A549 (cell line): ENCODE data around the gene BCL6. TPM values are rescaled to one million over a fixed set of nuclear protein-coding genes. Genes with fewer than 3 reads are reported as not detected.

Experiments used
- ATAC-seq, 2 experiments: fragments of 200-7000 bp in 1 of 2; fragments of >200 bp in 1 of 2; cut with Nextera tagmentation in 1 of 2; cut with Tn5 transposase in 1 of 2; 3 replicates each; pipeline versions ENCODE4 v1.8.0 to v1.9.1; 2018 to 2020; ENCODE audit warnings: mild to moderate bottlenecking in 1 of 2, moderate library complexity in 1 of 2
- CTCF ChIA-PET: fragments of 300-600 bp; sonication (Branson Sonifier 250); formaldehyde crosslinking; extraction: SDS; loops from one replicate; lab custom pipeline; 2021; ENCODE audit warnings: antibody characterized with exemption, inconsistent platforms; lab: Yijun Ruan, JAX
- POLR2A ChIA-PET: fragments of 350-600 bp; formaldehyde crosslinking; extraction: SDS; loops from one replicate; lab custom pipeline; 2021; ENCODE audit warnings: antibody characterized with exemption, inconsistent platforms; lab: Yijun Ruan, JAX
- DNase-seq, 2 experiments: peaks; one replicate each; pipeline versions ENCODE4 v3.0.0 to v3.0.0-alpha.2; 2011 to 2016; ENCODE audit warnings: low read depth in 1 of 2, low spot score in 1 of 2
- FAIRE-seq: peaks from 2 replicates; lab custom pipeline; 2011; peaks lifted over from hg19 to GRCh38; lab: Jason Lieb, UNC
- H3K27ac ChIP-seq, 2 experiments: fragments of >200 bp; sonication (Bioruptor Twin); formaldehyde crosslinking; 3 replicates each; pipeline ENCODE4 v1.5.1; 2016 to 2017
- H3K4me1 ChIP-seq: fragments of >200 bp; sonication (Bioruptor Twin); formaldehyde crosslinking; 3 replicates; pipeline ENCODE4 v1.6.1; 2016
- H3K4me2 ChIP-seq: fragments of >200 bp; sonication (Bioruptor Twin); formaldehyde crosslinking; 3 replicates; pipeline ENCODE4 v1.6.1; 2016
- H3K4me3 ChIP-seq: fragments of >200 bp; sonication (Bioruptor Twin); formaldehyde crosslinking; 3 replicates; pipeline ENCODE4 v1.5.1; 2016
- H3K9me3 ChIP-seq: fragments of >200 bp; sonication (Bioruptor Twin); formaldehyde crosslinking; 3 replicates; pipeline ENCODE4 v1.6.1; 2016
- BHLHE40 ChIP-seq: IDR thresholded peaks from 2 replicates; pipeline ENCODE4 v1.6.1; 2012; ENCODE audit warnings: low read depth, low read length, inconsistent platforms
- CBX2 ChIP-seq: fragments of 200-600 bp; sonication (generic); IDR thresholded peaks from 2 replicates; pipeline ENCODE4 v1.6.1; 2016; ENCODE audit warnings: low read depth, mild to moderate bottlenecking, borderline replicate concordance
- CBX8 ChIP-seq: fragments of 200-600 bp; sonication (generic); IDR thresholded peaks from 2 replicates; pipeline ENCODE4 v1.6.1; 2016
- EHF ChIP-seq: fragments of 250-450 bp; sonication (Bioruptor Pico); IDR thresholded peaks from 2 replicates; pipeline ENCODE4 v1.5.0; 2020; ENCODE audit warnings: mild to moderate bottlenecking
- EHMT2 ChIP-seq: fragments of 200-600 bp; sonication (generic); IDR thresholded peaks from 2 replicates; pipeline ENCODE4 v1.6.1; 2016; ENCODE audit warnings: antibody characterized with exemption, low read depth, mild to moderate bottlenecking, moderate library complexity
- ESRRA ChIP-seq: fragments of 150-350 bp; IDR thresholded peaks from 2 replicates; pipeline ENCODE4 v1.6.1; 2014; ENCODE audit warnings: mild to moderate bottlenecking, low read length, borderline replicate concordance
- FOSB ChIP-seq: fragments of 250-450 bp; sonication (Bioruptor Pico); IDR thresholded peaks from 2 replicates; pipeline ENCODE4 v1.5.0; 2020; ENCODE audit warnings: mild to moderate bottlenecking, moderate library complexity
- FOSL2 ChIP-seq, 2 experiments: fragments of 450-650 bp in 1 of 2; fragments of >200 bp in 1 of 2; sonication (Bioruptor Twin) in 1 of 2; formaldehyde crosslinking; IDR thresholded peaks; 2 replicates each; pipeline versions ENCODE4 v1.5.0 to v1.6.1; 2016 to 2020; ENCODE audit warnings: mild to moderate bottlenecking in 1 of 2, moderate library complexity in 1 of 2
- GATA3 ChIP-seq: IDR thresholded peaks from 2 replicates; pipeline ENCODE4 v1.6.1; 2012; ENCODE audit warnings: borderline replicate concordance
- HEYL ChIP-seq: fragments of 250-450 bp; sonication (Bioruptor Pico); IDR thresholded peaks from 2 replicates; pipeline ENCODE4 v1.8.0; 2021; ENCODE audit warnings: mild to moderate bottlenecking, moderate library complexity
- KDM5A ChIP-seq: fragments of 200-600 bp; sonication (generic); IDR thresholded peaks from 2 replicates; pipeline ENCODE4 v1.6.1; 2016; ENCODE audit warnings: antibody characterized with exemption, mild to moderate bottlenecking
- NR3C1 ChIP-seq: fragments of >200 bp; sonication (Bioruptor Twin); formaldehyde crosslinking; IDR thresholded peaks from 3 replicates; pipeline ENCODE4 v1.6.1; 2017
- PHF8 ChIP-seq: fragments of 200-600 bp; sonication (generic); IDR thresholded peaks from 2 replicates; pipeline ENCODE4 v1.6.1; 2016; ENCODE audit warnings: low read depth, mild to moderate bottlenecking, antibody characterized with exemption, moderate library complexity, borderline replicate concordance
- POLR2AphosphoS2 ChIP-seq: conservative IDR thresholded peaks from 2 replicates; pipeline ENCODE4 v1.6.1; 2012; ENCODE audit warnings: low read length, improper control_type of control experiment, inconsistent platforms
- RAD21 ChIP-seq, 2 experiments: fragments of >200 bp in 1 of 2; sonication (Bioruptor Twin) in 1 of 2; formaldehyde crosslinking in 1 of 2; IDR thresholded peaks in 1 of 2; conservative IDR thresholded peaks in 1 of 2; 2 replicates in 1 of 2; 3 replicates in 1 of 2; pipeline ENCODE4 v1.6.1; 2012 to 2018; ENCODE audit warnings: inconsistent platforms in 1 of 2
- RARB ChIP-seq: fragments of 250-450 bp; sonication (Bioruptor Pico); IDR thresholded peaks from 2 replicates; pipeline ENCODE4 v1.8.0; 2021; ENCODE audit warnings: mild to moderate bottlenecking, moderate library complexity
- RFX5 ChIP-seq: fragments of 450-650 bp; IDR thresholded peaks from 2 replicates; pipeline ENCODE4 v1.7.1; 2014; ENCODE audit warnings: antibody characterized with exemption, mild to moderate bottlenecking, moderate library complexity
- RNF2 ChIP-seq: fragments of 200-600 bp; sonication (generic); IDR thresholded peaks from 2 replicates; pipeline ENCODE4 v1.6.1; 2016; ENCODE audit warnings: low read depth, mild to moderate bottlenecking, antibody characterized with exemption, moderate library complexity, borderline replicate concordance
- SMC3 ChIP-seq: fragments of >200 bp; sonication (Bioruptor Twin); formaldehyde crosslinking; IDR thresholded peaks from 3 replicates; pipeline ENCODE4 v1.6.1; 2018; ENCODE audit warnings: inconsistent platforms
- ZNF302 ChIP-seq: fragments of 250-450 bp; sonication (Bioruptor Pico); IDR thresholded peaks from 2 replicates; pipeline ENCODE4 v1.9.0; 2021; ENCODE audit warnings: inconsistent platforms, mild to moderate bottlenecking, moderate library complexity
- ZSCAN20 ChIP-seq: fragments of 250-450 bp; sonication (Bioruptor Pico); IDR thresholded peaks from 2 replicates; pipeline ENCODE4 v1.8.0; 2022; ENCODE audit warnings: mild to moderate bottlenecking, moderate library complexity
- WGBS: methylation state at CpG from one replicate; pipeline ENCODE4 v1.1.6; 2017; ENCODE audit errors: missing lambda C conversion rate; 5-methylcytosine and 5-hydroxymethylcytosine counted together
- polyA plus RNA-seq, 4 experiments: library from polyadenylated mRNA; depleted of rRNA in 3 of 4; stranded (reverse); fragments of >200 nt; fragmentation: RNase III in 1 of 4; extraction: RNeasy Plus Mini Kit Qiagen cat#74134 plus additional on column Dnase treatment in 1 of 4; gene quantifications; 2 replicates in 3 of 4; 3 replicates in 1 of 4; pipeline ENCODE4 v1.2.3, GENCODE V29; 2011 to 2017
- TF ChIP-seq, protein P1 (sequence below): fragments of 200-600 bp; sonication (generic); IDR thresholded peaks from 2 replicates; pipeline ENCODE4 v1.6.1; 2016; ENCODE audit warnings: antibody characterized with exemption, mild to moderate bottlenecking, moderate library complexity

BCL6 gene
- polyA plus RNA-seq, 2 of the 4 experiments (the other 2 are of a cell fraction) = 7.0 to 10.4 TPM

DNA sequence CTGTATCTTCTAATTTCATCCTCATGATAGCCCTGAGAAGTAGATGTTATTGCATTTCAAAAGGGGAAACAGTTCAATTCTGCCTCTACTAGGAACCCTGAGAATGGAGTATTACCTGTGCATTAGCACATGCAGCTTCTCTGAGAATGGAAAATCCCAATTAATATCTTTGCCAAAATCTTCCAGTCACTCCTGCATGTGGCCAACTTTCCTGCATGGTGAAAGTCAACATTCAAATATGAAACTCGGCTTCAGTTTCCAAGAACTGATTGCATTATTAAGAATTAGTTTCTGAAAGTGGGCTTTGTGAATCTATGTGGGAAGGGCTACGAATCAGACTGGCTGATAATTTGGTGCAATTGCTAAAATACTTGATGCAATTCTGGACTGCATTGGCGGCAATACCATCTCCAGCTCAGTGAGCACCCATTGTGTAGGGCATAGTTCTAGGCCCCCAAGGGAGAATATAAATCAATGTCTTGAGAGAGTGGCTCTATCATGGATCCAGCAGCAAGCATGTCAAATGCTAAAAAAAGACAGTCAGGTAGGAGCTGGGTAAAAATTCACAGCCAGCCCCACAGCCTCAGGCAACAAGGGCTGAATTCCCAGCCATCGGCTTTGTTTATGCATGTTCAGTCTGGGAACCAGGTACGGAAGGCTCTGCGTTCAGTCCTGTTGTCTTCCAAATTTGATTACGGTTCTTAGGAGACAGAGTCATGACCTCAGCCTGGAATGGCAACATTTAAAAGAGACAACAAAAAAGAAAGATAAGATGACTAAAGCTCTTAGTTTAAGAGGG lies 18.8 kb upstream of the BCL6 start:
- no peak overlapping the region for H3K4me3 ChIP-seq
- POLR2A ChIA-PET = no interaction called here
- H3K4me2 ChIP-seq = no peak overlapping the region
- no peaks in the 10 kb centered on the region for H3K9me3 ChIP-seq
- no peak for ATAC-seq
- no peak for FAIRE-seq
- TF ChIP-seq EHMT2 (no peak), EHF (CRISPR knock-in tag) (no peak), RAD21 (conservative IDR thresholded peaks at IDR 0.05 in 1 of 2, IDR thresholded peaks at IDR 0.05 in 1 of 2) (no peak), KDM5A (no peak), RFX5 (no peak), CBX2 (no peak)
- no peak for DNase-seq
- WGBS = 86% methylated on average over 7 of the region's 7 CpGs
- H3K27ac ChIP-seq = no peak overlapping the region
- no peaks in the 10 kb centered on the region for H3K4me1 ChIP-seq
- CTCF ChIA-PET = interaction anchor here (0.6 kb wide), 1 partner anchor 657 kb away, joined by 3 read pairs; no protein-coding TSS in a partner anchor

DNA sequence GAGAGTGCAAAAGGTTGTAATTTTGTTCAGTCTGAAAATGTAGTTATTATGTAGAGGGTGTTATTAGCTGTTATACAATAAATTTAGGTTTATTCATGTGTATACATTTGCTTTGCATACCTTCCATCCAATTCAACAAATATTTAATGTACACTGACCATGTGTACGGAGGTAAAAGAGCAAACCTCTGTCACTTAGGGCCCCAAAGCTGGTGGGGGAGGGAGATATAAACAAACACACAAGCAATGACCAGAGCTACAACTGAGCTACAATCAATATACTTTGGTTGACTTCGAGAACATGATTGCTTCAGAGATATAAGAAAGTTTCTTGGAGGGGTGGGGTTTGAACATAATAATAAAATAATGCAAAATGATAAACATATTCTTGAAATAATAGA lies 17.5 kb upstream of the BCL6 start:
- ChIA-PET CTCF (no interaction called here), POLR2A (no interaction called here)
- no peaks in the 10 kb centered on the region for H3K9me3 ChIP-seq
- no peak overlapping the region for H3K27ac ChIP-seq
- TF ChIP-seq RNF2 = no peak
- no peak for TF ChIP-seq ESRRA
- TF ChIP-seq EHMT2 = no peak
- no peak for TF ChIP-seq POLR2AphosphoS2
- no peak for TF ChIP-seq BHLHE40
- no peak for TF ChIP-seq FOSB (CRISPR knock-in tag)
- TF ChIP-seq SMC3 = no peak
- TF ChIP-seq PHF8 = no peak
- TF ChIP-seq CBX8 = no peak
- TF ChIP-seq RFX5 = no peak
- TF ChIP-seq KDM5A = no peak
- TF ChIP-seq HEYL = no peak
- TF ChIP-seq FOSL2 (IDR thresholded peaks at IDR 0.05) = no peak
- no peak for TF ChIP-seq FOSL2 (CRISPR knock-in tag; IDR thresholded peaks at IDR 0.05)
- no peak for TF ChIP-seq ZSCAN20 (CRISPR knock-in tag)
- TF ChIP-seq, protein P1, sequence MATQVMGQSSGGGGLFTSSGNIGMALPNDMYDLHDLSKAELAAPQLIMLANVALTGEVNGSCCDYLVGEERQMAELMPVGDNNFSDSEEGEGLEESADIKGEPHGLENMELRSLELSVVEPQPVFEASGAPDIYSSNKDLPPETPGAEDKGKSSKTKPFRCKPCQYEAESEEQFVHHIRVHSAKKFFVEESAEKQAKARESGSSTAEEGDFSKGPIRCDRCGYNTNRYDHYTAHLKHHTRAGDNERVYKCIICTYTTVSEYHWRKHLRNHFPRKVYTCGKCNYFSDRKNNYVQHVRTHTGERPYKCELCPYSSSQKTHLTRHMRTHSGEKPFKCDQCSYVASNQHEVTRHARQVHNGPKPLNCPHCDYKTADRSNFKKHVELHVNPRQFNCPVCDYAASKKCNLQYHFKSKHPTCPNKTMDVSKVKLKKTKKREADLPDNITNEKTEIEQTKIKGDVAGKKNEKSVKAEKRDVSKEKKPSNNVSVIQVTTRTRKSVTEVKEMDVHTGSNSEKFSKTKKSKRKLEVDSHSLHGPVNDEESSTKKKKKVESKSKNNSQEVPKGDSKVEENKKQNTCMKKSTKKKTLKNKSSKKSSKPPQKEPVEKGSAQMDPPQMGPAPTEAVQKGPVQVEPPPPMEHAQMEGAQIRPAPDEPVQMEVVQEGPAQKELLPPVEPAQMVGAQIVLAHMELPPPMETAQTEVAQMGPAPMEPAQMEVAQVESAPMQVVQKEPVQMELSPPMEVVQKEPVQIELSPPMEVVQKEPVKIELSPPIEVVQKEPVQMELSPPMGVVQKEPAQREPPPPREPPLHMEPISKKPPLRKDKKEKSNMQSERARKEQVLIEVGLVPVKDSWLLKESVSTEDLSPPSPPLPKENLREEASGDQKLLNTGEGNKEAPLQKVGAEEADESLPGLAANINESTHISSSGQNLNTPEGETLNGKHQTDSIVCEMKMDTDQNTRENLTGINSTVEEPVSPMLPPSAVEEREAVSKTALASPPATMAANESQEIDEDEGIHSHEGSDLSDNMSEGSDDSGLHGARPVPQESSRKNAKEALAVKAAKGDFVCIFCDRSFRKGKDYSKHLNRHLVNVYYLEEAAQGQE = no peak
- no peak for TF ChIP-seq ZNF302 (CRISPR knock-in tag)
- no peak for TF ChIP-seq GATA3
- TF ChIP-seq RARB (CRISPR knock-in tag) = no peak
- TF ChIP-seq NR3C1 = no peak
- 42% methylated on average over 2 of the region's 2 CpGs for WGBS
- ATAC-seq (no peak), DNase-seq (no peak), FAIRE-seq (no peak)
- no peaks in the 10 kb centered on the region for H3K4me1 ChIP-seq
- H3K4me2 ChIP-seq = no peak overlapping the region
- no peak overlapping the region for H3K4me3 ChIP-seq
